IPS-18a (cell line): ENCODE results near the gene TMEM244.

ENCODE experiments used
- H3K27ac ChIP-seq: one replicate; pipeline ENCODE4 v1.5.1; 2013; ENCODE audit warnings: low read length
- H3K27me3 ChIP-seq: one replicate; pipeline ENCODE4 v1.6.1; 2013; ENCODE audit warnings: mild to moderate bottlenecking, low read length; ENCODE audit not compliant: control insufficient read depth, insufficient read depth
- H3K36me3 ChIP-seq: one replicate; pipeline ENCODE4 v1.6.1; 2013; ENCODE audit warnings: low read depth, low read length; ENCODE audit not compliant: control insufficient read depth
- H3K4me1 ChIP-seq: one replicate; pipeline ENCODE4 v1.6.1; 2013; ENCODE audit warnings: low read depth, low read length; ENCODE audit not compliant: control insufficient read depth
- H3K4me3 ChIP-seq: one replicate; pipeline ENCODE4 v1.5.1; 2013; ENCODE audit warnings: low read length
- H3K9ac ChIP-seq: one replicate; pipeline ENCODE4 v1.6.1; 2013; ENCODE audit warnings: mild to moderate bottlenecking, low read length, moderate library complexity
- H3K9me3 ChIP-seq: one replicate; pipeline ENCODE4 v1.6.1; 2013; ENCODE audit warnings: low read depth, low read length; ENCODE audit not compliant: control insufficient read depth

Gene TMEM244

DNA sequence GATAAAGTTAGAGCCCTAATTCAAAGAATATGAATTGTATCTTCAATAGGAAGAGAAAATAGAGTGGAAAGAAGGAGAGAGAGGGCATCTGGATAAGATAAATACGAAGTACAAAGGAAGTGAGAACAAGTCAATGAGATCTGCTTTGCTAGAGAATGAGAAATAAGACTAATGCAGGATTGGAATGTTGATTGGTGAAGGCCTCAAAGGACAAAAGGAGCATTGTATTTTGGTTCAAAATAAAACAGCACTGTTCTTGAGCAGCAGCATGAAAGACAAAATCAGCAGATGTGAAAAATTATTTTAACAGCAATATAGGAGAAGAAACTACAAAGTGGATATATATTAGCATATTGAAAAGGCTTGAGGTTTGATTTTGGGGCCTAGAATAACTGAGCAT is 5.1 kb upstream of the TMEM244 start:
- Histone ChIP-seq H3K9ac (no peak overlapping the region), H3K4me3 (no peak overlapping the region)

GRCh38 chr6:129865013-129865412 is 3.9 kb upstream of the TMEM244 start:
- H3K27ac ChIP-seq: no peak overlapping the region
- no peaks in the 10 kb centered on the region for H3K27me3 ChIP-seq
- no peaks in the 10 kb centered on the region for H3K4me1 ChIP-seq
- no peak overlapping the region for H3K4me3 ChIP-seq
- no peak overlapping the region for H3K9ac ChIP-seq
- peaks cover 4% of the 10 kb centered on the region for H3K9me3 ChIP-seq
- H3K36me3 ChIP-seq: no peaks in the 10 kb centered on the region

More for the DNA sequence above, 5.1 kb upstream of the TMEM244 start:
- Histone ChIP-seq H3K27ac (no peak overlapping the region), H3K27me3 (no peaks in the 10 kb centered on the region), H3K4me1 (no peaks in the 10 kb centered on the region), H3K9me3 (peaks cover 4% of the 10 kb centered on the region), H3K36me3 (no peaks in the 10 kb centered on the region)

GRCh38 chr6:129863664-129864063 is 2.5 kb upstream of the TMEM244 start:
- no peaks in the 10 kb centered on the region for H3K4me1 ChIP-seq
- peaks cover 4% of the 10 kb centered on the region for H3K9me3 ChIP-seq
- no peaks in the 10 kb centered on the region for H3K27me3 ChIP-seq
- H3K36me3 ChIP-seq: no peaks in the 10 kb centered on the region
- no peak overlapping the region for H3K27ac ChIP-seq
- no peak overlapping the region for H3K9ac ChIP-seq
- no peak overlapping the region for H3K4me3 ChIP-seq

DNA sequence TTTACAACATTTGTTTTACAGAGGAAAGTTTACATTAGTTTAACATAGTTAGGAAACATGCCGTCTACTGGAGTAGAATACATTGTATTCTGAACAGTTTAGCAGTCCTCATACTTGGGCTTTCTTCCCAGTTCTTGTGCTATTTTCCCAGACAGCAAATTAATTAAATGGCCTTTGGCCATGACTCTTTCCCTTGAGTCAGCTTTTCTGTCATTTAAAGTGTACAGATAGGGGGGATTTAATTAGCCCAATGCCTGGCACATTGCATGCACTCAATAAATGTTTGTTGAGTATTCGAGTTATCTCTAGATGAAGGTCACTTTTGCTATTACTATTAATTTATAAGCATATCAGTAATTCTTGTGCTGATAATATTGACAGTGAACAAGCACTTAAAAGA is 1.6 kb downstream of the TMEM244 start:
- Histone ChIP-seq H3K9ac (no peak overlapping the region), H3K27me3 (no peaks in the 10 kb centered on the region), H3K9me3 (no peaks in the 10 kb centered on the region), H3K27ac (no peak overlapping the region), H3K36me3 (no peaks in the 10 kb centered on the region), H3K4me1 (no peaks in the 10 kb centered on the region), H3K4me3 (no peak overlapping the region)

DNA sequence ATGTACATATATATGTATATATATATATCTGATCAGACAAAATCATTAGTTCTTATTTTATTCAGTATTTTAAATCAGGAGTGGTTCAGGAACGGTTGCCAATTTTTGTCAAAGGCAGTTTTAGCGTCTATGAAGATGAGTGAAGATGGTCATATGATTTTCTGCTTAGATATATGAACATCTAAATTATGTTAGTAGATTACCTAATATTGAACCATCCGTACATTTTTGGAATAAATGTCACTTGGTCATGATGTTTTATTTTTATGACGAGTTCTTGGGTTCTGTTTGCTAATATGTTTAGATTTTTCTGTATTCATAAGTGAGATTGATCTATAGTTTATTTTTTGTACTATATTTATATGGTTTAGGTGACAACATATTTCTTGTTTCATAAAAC is 3.3 kb downstream of the TMEM244 start:
- Histone ChIP-seq H3K27ac (no peak overlapping the region), H3K9me3 (no peaks in the 10 kb centered on the region), H3K9ac (no peak overlapping the region), H3K36me3 (no peaks in the 10 kb centered on the region), H3K27me3 (no peaks in the 10 kb centered on the region), H3K4me3 (no peak overlapping the region), H3K4me1 (no peaks in the 10 kb centered on the region)

DNA sequence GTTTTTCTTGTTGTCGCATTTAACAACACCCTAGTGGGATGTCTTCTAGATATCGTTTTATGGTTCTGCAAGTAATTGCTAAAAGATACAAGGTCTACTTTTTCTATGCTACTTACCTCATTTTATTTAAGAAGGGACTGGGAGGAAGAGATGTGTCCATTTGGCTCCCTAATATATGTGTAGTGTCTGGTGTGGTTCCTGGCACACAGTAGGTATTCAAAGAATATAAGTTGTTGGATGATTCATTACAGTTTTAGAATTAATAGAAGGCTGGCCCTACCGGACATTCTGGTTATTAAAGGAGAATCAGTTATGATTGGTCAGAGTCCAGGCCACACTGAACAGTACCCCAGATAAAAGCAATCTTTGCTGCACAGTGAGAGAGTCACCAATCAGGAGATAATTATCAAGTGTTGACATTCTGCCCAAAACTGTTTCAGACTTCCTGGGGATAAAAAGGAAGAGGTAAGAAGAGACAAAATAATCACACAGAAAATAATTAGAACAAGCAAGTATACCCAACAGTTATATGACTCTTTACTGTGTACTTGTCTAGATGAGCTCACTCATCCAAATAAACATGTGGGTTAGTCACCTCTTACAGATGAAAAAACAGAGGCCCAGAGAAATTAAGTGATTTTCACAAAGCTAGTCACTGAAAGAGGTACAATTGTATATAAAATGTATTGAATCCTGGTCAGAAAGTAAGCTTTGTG is 7.0 kb downstream of the TMEM244 start:
- H3K9me3 ChIP-seq: no peaks in the 10 kb centered on the region
- H3K4me1 ChIP-seq: no peaks in the 10 kb centered on the region
- no peak overlapping the region for H3K9ac ChIP-seq
- no peak overlapping the region for H3K27ac ChIP-seq
- no peaks in the 10 kb centered on the region for H3K27me3 ChIP-seq
- H3K4me3 ChIP-seq: no peak overlapping the region
- no peaks in the 10 kb centered on the region for H3K36me3 ChIP-seq

DNA sequence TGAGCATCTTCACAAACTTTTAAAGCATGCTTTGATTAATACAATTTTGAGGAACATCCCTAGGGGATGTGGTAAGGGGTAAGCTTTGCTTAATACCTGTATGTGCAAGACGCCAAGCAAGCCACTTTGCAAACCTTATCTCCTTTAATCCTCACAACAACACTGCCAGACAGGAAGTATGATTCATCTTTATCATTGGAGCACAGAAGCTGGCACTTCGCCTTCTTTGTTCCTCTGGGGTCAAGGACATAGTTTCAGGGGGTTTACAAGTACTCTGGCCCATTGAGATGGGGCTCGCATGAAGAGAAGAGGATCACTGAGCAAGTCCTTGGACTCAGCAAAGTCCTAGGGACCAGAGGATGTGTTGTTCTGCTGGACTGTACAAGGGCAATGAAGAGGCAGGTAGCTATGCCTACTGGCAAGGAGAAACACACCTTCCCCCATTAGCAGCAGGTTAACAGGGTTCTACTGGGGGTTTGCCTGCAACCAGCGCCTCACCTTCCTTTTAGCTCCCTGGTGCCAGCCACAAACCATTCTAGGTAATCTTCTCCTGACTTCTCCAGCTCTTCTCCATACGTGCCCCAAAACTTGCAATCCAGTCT is 8.8 kb downstream of the TMEM244 start:
- Histone ChIP-seq H3K36me3 (no peaks in the 10 kb centered on the region), H3K9me3 (no peaks in the 10 kb centered on the region), H3K4me3 (no peak overlapping the region), H3K27ac (no peak overlapping the region), H3K9ac (no peak overlapping the region), H3K27me3 (no peaks in the 10 kb centered on the region), H3K4me1 (no peaks in the 10 kb centered on the region)

DNA sequence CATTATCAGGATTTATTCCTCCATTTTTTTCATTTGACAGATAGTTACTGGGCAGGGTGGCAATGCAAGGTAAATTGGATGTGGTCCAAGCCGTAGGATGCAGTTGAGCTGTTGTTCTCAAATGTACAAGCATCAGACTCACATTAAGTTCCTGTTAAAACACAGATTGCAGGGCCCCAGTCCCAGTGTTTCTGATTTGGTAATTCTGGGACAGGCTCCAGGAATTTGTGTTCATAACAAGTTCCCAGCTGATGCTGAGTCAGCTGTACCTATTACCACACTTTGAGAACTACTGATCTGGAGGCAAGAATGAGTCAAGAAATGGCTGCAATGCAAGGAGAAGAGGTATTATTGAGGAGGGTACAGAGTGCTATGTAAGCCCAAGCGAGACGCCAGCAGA is 11.7 kb downstream of the TMEM244 start:
- no peaks in the 10 kb centered on the region for H3K9me3 ChIP-seq
- no peak overlapping the region for H3K9ac ChIP-seq
- no peaks in the 10 kb centered on the region for H3K36me3 ChIP-seq
- H3K4me1 ChIP-seq: peaks cover 3% of the 10 kb centered on the region
- no peak overlapping the region for H3K27ac ChIP-seq
- no peak overlapping the region for H3K4me3 ChIP-seq
- no peaks in the 10 kb centered on the region for H3K27me3 ChIP-seq

- Histone ChIP-seq H3K9me3 (no peaks in the 10 kb centered on the region), H3K9ac (no peak overlapping the region), H3K4me1 (peaks cover 7% of the 10 kb centered on the region), H3K36me3 (no peaks in the 10 kb centered on the region), H3K27ac (no peak overlapping the region), H3K27me3 (no peaks in the 10 kb centered on the region), H3K4me3 (no peak overlapping the region)
These were observed 14.4 kb downstream of the TMEM244 start for GRCh38 chr6:129846761-129847160.

GRCh38 chr6:129845696-129846095 is 15.4 kb downstream of the TMEM244 start:
- H3K9me3 ChIP-seq: no peaks in the 10 kb centered on the region
- no peaks in the 10 kb centered on the region for H3K27me3 ChIP-seq
- no peak overlapping the region for H3K9ac ChIP-seq
- H3K4me1 ChIP-seq: peaks cover 7% of the 10 kb centered on the region
- no peak overlapping the region for H3K4me3 ChIP-seq
- H3K36me3 ChIP-seq: no peaks in the 10 kb centered on the region
- no peak overlapping the region for H3K27ac ChIP-seq

- H3K27ac ChIP-seq: no peak overlapping the region
- no peaks in the 10 kb centered on the region for H3K36me3 ChIP-seq
- H3K9me3 ChIP-seq: no peaks in the 10 kb centered on the region
- peaks cover 7% of the 10 kb centered on the region for H3K4me1 ChIP-seq
- H3K9ac ChIP-seq: no peak overlapping the region
- H3K27me3 ChIP-seq: no peaks in the 10 kb centered on the region
- H3K4me3 ChIP-seq: no peak overlapping the region
These were observed 16.8 kb downstream of the TMEM244 start for GRCh38 chr6:129844118-129844891.
